ENCODE data around the gene LIMS1. TPM values are rescaled to one million over a fixed set of nuclear protein-coding genes. Genes with fewer than 3 reads are reported as not detected.

The LIMS1 gene
- total and polyA plus RNA-seq, 2 donors from 2014 or later: 14.4 to 65.1 TPM

DNA sequence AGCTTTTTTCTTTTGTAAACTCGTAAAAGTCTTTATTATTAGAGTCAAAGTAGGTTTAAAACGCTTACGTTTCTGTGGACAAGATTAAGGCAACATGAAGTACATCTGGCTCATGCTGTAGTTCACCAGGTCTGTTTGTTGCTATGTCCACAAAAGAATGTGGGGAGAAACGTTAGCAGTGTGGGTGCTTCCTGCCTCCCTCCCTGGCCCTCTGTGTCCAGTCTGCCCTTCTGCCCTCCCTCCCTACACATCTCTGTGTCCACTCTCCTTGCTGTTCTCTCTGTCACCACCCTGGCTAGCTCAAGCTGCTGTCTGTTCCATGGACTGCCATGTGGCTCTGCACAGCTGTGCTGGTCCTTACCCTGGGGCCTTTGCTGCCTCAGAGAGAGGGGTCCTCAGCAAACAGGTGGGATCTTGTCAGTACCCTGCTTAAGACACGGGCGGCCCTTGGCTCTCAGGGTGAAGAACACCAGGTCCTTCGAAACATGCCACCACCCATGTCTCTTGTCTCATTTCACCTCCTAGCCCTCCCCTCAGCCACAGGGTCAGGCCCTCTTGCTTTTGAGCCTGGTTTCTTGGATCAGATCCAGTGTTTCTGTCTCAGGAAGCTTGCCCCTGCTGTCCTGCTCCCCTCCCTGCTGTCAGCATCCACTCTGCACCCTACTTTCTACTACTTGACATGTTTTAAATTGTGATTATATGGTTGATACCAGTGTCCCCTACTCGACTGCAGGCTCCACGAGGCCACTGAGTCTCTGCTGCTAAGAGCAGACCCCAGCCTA is 79.2 kb downstream of the LIMS1 start:
- no peak overlapping the region for H3K9ac ChIP-seq (ENCODE audit: low read length in 3 of 3)
- H3K27ac ChIP-seq (ENCODE audit: low read depth in 2 of 2, low read length in 2 of 2): peak overlapping the region; percentile 33 to 51
- intact Hi-C loops (cut with DNase I): no loop called here
- DNase-seq (no peak), FAIRE-seq (no peak)
- no peak overlapping the region for H3K4me3 ChIP-seq (ENCODE audit: low read length in 3 of 3)
- TF ChIP-seq, protein P1, sequence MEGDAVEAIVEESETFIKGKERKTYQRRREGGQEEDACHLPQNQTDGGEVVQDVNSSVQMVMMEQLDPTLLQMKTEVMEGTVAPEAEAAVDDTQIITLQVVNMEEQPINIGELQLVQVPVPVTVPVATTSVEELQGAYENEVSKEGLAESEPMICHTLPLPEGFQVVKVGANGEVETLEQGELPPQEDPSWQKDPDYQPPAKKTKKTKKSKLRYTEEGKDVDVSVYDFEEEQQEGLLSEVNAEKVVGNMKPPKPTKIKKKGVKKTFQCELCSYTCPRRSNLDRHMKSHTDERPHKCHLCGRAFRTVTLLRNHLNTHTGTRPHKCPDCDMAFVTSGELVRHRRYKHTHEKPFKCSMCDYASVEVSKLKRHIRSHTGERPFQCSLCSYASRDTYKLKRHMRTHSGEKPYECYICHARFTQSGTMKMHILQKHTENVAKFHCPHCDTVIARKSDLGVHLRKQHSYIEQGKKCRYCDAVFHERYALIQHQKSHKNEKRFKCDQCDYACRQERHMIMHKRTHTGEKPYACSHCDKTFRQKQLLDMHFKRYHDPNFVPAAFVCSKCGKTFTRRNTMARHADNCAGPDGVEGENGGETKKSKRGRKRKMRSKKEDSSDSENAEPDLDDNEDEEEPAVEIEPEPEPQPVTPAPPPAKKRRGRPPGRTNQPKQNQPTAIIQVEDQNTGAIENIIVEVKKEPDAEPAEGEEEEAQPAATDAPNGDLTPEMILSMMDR (IDR thresholded peaks at IDR 0.05; ENCODE audit: borderline replicate concordance, extremely low read depth, insufficient read depth): no peak
- peaks cover 9 to 23% (median 20%) of the 10 kb centered on the region in 3 donors for H3K4me1 ChIP-seq (ENCODE audit: control insufficient read depth in 2 of 3, insufficient read depth in 2 of 3, low read depth in 1 of 3, low read length in 3 of 3)
- H3K9me3 ChIP-seq (ENCODE audit: control insufficient read depth in 2 of 3, insufficient read depth in 1 of 3, low read length in 3 of 3): no peaks in the 10 kb centered on the region
- H3K36me3 ChIP-seq (ENCODE audit: control insufficient read depth in 2 of 3, insufficient read depth in 3 of 3, low read length in 3 of 3): no peaks in the 10 kb centered on the region
- H3K27me3 ChIP-seq (ENCODE audit: control insufficient read depth, insufficient read depth, low read length): no peaks in the 10 kb centered on the region

DNA sequence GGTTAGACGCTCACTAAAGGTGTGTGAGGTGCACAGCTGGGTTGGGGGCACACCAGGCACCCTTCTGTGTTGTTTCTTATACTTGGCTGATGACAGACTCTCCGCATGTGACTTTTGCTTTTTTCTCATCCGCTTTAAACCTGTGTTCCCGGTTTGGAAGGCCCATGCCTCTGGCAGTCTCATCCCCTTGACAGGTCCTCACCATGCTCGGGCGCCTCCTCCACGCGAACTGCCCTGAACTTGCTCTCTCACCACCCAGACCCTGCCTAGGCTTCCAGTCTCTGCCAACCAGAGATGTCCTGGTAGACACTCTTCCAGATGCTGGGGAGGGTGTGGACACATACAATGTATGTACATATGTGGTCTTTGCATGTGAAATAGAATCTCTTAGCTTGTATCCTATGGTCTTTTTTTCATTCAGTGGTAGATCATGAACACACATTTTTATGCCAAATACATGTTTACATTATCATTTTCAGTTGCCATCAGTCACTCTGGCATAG is 79.8 kb downstream of the LIMS1 start:
- Histone ChIP-seq H3K27me3 (ENCODE audit: control insufficient read depth, insufficient read depth, low read length) (no peaks in the 10 kb centered on the region), H3K27ac (ENCODE audit: low read depth in 2 of 2, low read length in 2 of 2) (peak overlapping the region in 1 of 2 donors; percentile 7), H3K9me3 (ENCODE audit: control insufficient read depth in 2 of 3, insufficient read depth in 1 of 3, low read length in 3 of 3) (no peaks in the 10 kb centered on the region), H3K4me3 (ENCODE audit: low read length in 3 of 3) (no peak overlapping the region), H3K4me1 (ENCODE audit: control insufficient read depth in 2 of 3, insufficient read depth in 2 of 3, low read depth in 1 of 3, low read length in 3 of 3) (peaks cover 9 to 23% (median 20%) of the 10 kb centered on the region in 3 donors), H3K9ac (ENCODE audit: low read length in 3 of 3) (no peak overlapping the region), H3K36me3 (ENCODE audit: control insufficient read depth in 2 of 3, insufficient read depth in 3 of 3, low read length in 3 of 3) (no peaks in the 10 kb centered on the region)
- FAIRE-seq (no peak), DNase-seq (no peak)
- TF ChIP-seq, protein P1 (IDR thresholded peaks at IDR 0.05; ENCODE audit: borderline replicate concordance, extremely low read depth, insufficient read depth): no peak
- intact Hi-C loops (cut with DNase I): no loop called here

DNA sequence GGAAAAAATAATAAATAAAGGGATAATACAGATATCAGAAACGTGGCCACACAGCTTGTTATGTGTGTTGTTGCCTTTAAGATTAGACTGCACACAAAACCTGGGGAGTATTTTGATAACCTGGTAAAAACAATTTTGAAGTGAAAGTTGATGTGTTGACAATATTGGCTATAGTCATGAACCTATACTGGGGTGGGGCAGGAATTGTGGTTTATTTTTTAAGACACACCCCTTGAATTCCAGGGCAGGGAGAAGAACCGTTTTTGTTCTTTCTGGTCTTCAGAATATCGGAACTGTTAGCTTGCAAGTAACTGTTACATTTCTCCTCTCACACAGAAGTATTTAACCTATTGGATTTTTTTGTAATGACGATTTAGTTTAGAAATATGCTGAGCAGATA is 80.4 kb downstream of the LIMS1 start:
- intact Hi-C loops (cut with DNase I): no loop called here
- no peaks in the 10 kb centered on the region for H3K27me3 ChIP-seq (ENCODE audit: control insufficient read depth, insufficient read depth, low read length)
- H3K27ac ChIP-seq (ENCODE audit: low read depth in 2 of 2, low read length in 2 of 2): peak overlapping the region in 1 of 2 donors; percentile 7
- H3K36me3 ChIP-seq (ENCODE audit: control insufficient read depth in 2 of 3, insufficient read depth in 3 of 3, low read length in 3 of 3): no peaks in the 10 kb centered on the region
- DNase-seq (no peak), FAIRE-seq (no peak)
- TF ChIP-seq, protein P1 (IDR thresholded peaks at IDR 0.05; ENCODE audit: borderline replicate concordance, extremely low read depth, insufficient read depth): no peak
- no peak overlapping the region for H3K9ac ChIP-seq (ENCODE audit: low read length in 3 of 3)
- H3K4me1 ChIP-seq (ENCODE audit: control insufficient read depth in 2 of 3, insufficient read depth in 2 of 3, low read depth in 1 of 3, low read length in 3 of 3): peaks cover 9 to 23% (median 20%) of the 10 kb centered on the region in 3 donors
- H3K4me3 ChIP-seq (ENCODE audit: low read length in 3 of 3): no peak overlapping the region
- H3K9me3 ChIP-seq (ENCODE audit: control insufficient read depth in 2 of 3, insufficient read depth in 1 of 3, low read length in 3 of 3): no peaks in the 10 kb centered on the region

Data from kidney (tissue), 14 donors.